ENCODE results near the gene PCYT2. TPM values are rescaled to one million over a fixed set of nuclear protein-coding genes. Genes with fewer than 3 reads are reported as not detected.

PCYT2 gene
- total RNA-seq, 1 experiment from 2014 or later = 31.4 TPM

- no peak for TF ChIP-seq ZNF423 (CRISPR knock-in tag; IDR thresholded peaks at IDR 0.05)
- no peak for TF ChIP-seq ESRRA (CRISPR knock-in tag; IDR thresholded peaks at IDR 0.05; ENCODE audit: borderline replicate concordance)
- TF ChIP-seq, protein P1, sequence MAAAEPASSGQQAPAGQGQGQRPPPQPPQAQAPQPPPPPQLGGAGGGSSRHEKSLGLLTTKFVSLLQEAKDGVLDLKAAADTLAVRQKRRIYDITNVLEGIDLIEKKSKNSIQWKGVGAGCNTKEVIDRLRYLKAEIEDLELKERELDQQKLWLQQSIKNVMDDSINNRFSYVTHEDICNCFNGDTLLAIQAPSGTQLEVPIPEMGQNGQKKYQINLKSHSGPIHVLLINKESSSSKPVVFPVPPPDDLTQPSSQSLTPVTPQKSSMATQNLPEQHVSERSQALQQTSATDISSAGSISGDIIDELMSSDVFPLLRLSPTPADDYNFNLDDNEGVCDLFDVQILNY (CRISPR knock-in tag; IDR thresholded peaks at IDR 0.05) = no peak
- H3K4me3 Mint-ChIP-seq = peak overlapping the region; percentile 62
- H3K9me3 Mint-ChIP-seq = no peaks in the 10 kb centered on the region
- no peak overlapping the region; the same call in 1 of the 2 replicates for H3K27ac Mint-ChIP-seq
- ChIA-PET CTCF (interaction anchor here (1.6 to 3.4 kb wide), 3 partner anchors 11 to 108 kb away, joined by 5 to 15 read pairs (median 12); no protein-coding TSS in a partner anchor), POLR2A (interaction anchor here (1.0 kb wide), 1 partner anchor 42 kb away, joined by 3 read pairs; no protein-coding TSS in a partner anchor)
- DNase-seq (ENCODE audit: low spot score) = no peak
- peaks cover 7% of the 10 kb centered on the region for H3K4me1 Mint-ChIP-seq
- ATAC-seq = no peak
- no peaks in the 10 kb centered on the region for H3K27me3 Mint-ChIP-seq (ENCODE audit: low read depth)
- peaks cover 17% of the 10 kb centered on the region for H3K36me3 Mint-ChIP-seq
Measured at GRCh38 chr17:81911969-81912368, 770 bp upstream of the PCYT2 start.

- no peak for DNase-seq (ENCODE audit: low spot score)
Measured at GRCh38 chr17:81910840-81911276, 341 bp downstream of the PCYT2 start.

DNA sequence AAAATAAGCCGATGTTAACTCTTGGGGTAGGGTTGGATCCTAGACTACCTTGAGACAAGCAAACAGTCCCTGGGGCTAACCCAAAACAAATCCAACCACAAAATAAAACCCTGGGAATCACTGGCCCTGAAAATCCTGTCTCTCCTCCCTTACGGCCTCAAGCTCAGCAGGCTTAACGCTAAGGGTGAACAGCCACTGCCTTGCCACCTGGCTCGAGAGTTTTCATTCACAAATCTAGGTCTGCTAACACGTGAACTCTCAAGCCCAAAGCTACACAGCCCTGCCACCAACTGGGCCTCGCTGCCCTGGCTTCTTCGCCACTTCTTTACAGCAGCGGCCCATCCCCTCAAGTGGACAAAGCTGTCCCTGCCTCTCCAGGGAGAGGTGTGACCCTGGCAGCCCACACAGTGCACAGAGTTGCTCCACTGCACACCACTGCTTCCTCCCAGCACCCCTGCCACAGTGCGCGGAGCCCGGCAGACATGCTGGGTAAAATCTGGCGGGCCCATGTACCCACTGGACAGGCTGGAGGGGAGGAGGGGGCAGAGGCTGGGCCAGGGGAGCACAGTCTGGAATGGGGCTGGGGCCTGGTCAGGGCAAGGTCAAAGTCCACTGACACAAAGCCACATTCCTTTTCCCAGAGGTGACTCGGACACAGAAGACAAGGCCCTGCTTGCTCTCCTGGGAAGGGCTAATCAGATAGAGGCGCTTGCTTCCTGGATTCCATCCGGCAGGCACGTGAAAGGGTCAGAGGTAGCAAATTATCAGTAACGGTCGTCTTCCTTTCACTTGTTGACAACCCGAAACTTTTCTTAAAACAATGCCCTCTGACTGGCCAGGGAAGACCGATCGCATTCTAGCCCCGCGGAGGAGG is 996 bp downstream of the PCYT2 start:
- no peaks in the 10 kb centered on the region for H3K27me3 Mint-ChIP-seq (ENCODE audit: low read depth)
- ChIA-PET POLR2A (interaction anchor here (1.0 kb wide), 1 partner anchor 68 kb away, joined by 3 read pairs; no protein-coding TSS in a partner anchor), CTCF (interaction anchor here (1.6 to 3.4 kb wide), 4 partner anchors 13 to 120 kb away, joined by 4 to 15 read pairs (median 4); partner anchors contain the start of gene MAFG)
- peaks cover 3% of the 10 kb centered on the region; the same call in 1 of the 2 replicates for H3K4me1 Mint-ChIP-seq
- no peak overlapping the region for H3K27ac Mint-ChIP-seq
- ATAC-seq (no peak), DNase-seq (ENCODE audit: low spot score) (no peak)
- TF ChIP-seq GABPB1 (CRISPR knock-in tag; IDR thresholded peaks at IDR 0.05) = peak; percentile 64
- no peak for TF ChIP-seq ZNF416 (CRISPR knock-in tag; IDR thresholded peaks at IDR 0.05)
- TF ChIP-seq, protein P2, sequence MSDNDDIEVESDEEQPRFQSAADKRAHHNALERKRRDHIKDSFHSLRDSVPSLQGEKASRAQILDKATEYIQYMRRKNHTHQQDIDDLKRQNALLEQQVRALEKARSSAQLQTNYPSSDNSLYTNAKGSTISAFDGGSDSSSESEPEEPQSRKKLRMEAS (CRISPR knock-in tag; IDR thresholded peaks at IDR 0.05) = 0 out of 2 replicates have a peak, but pooled peaks have one; percentile 26
- peak overlapping the region; percentile 80 for H3K4me3 Mint-ChIP-seq
- no peaks in the 10 kb centered on the region for H3K9me3 Mint-ChIP-seq
- peaks cover 14% of the 10 kb centered on the region for H3K36me3 Mint-ChIP-seq

More at GRCh38 chr17:81910840-81911276, 341 bp downstream of the PCYT2 start:
- ChIA-PET CTCF (interaction anchor here (1.6 to 3.4 kb wide), 4 partner anchors 13 to 120 kb away, joined by 5 to 15 read pairs (median 8); no protein-coding TSS in a partner anchor), POLR2A (interaction anchor here (1.0 kb wide), 1 partner anchor 68 kb away, joined by 3 read pairs; no protein-coding TSS in a partner anchor)
- Mint-ChIP-seq H3K4me3 (peak overlapping the region; percentile 80), H3K4me1 (peaks cover 3% of the 10 kb centered on the region; the same call in 1 of the 2 replicates), H3K36me3 (peaks cover 16% of the 10 kb centered on the region), H3K9me3 (no peaks in the 10 kb centered on the region), H3K27me3 (ENCODE audit: low read depth) (no peaks in the 10 kb centered on the region), H3K27ac (no peak overlapping the region)
- TF ChIP-seq ARID4B (CRISPR knock-in tag; IDR thresholded peaks at IDR 0.05; ENCODE audit: borderline replicate concordance) (peak; percentile 45; the same call in 1 of the 2 replicates), MYBL2 (CRISPR knock-in tag; IDR thresholded peaks at IDR 0.05) (no peak), ZNF396 (CRISPR knock-in tag; IDR thresholded peaks at IDR 0.05; ENCODE audit: borderline replicate concordance) (no peak)
- TF ChIP-seq, protein P3, sequence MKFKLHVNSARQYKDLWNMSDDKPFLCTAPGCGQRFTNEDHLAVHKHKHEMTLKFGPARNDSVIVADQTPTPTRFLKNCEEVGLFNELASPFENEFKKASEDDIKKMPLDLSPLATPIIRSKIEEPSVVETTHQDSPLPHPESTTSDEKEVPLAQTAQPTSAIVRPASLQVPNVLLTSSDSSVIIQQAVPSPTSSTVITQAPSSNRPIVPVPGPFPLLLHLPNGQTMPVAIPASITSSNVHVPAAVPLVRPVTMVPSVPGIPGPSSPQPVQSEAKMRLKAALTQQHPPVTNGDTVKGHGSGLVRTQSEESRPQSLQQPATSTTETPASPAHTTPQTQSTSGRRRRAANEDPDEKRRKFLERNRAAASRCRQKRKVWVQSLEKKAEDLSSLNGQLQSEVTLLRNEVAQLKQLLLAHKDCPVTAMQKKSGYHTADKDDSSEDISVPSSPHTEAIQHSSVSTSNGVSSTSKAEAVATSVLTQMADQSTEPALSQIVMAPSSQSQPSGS (CRISPR knock-in tag; IDR thresholded peaks at IDR 0.05; ENCODE audit: borderline replicate concordance, low read depth) = no peak
- ATAC-seq = 0 out of 2 replicates have a peak, but pooled peaks have one; percentile 1
